Measurements from ENCODE around the gene SDC3.

GRCh38 chr1:30838996-30839395 is 69.6 kb downstream of the SDC3 start:
- TF ChIP-seq POLR2AphosphoS5 (IDR thresholded peaks at IDR 0.05; ENCODE audit: low read depth, low read length) = no peak
- TF ChIP-seq YY1 (IDR thresholded peaks at IDR 0.05; ENCODE audit: low read depth, low read length) = no peak
- no peak for TF ChIP-seq CTCF (IDR thresholded peaks at IDR 0.05; ENCODE audit: control extremely low read depth in 1 of 3, insufficient read depth in 1 of 3, low read depth in 1 of 3, low read length in 3 of 3)
- no peak for TF ChIP-seq EZH2 (IDR thresholded peaks at IDR 0.05; ENCODE audit: low read depth, low read length, severe bottlenecking)
- TF ChIP-seq RBBP5 (IDR thresholded peaks at IDR 0.05; ENCODE audit: borderline replicate concordance, low read depth, low read length) = no peak
- TF ChIP-seq MAX (IDR thresholded peaks at IDR 0.05) = no peak
- no peak for TF ChIP-seq CEBPB (IDR thresholded peaks at IDR 0.05; ENCODE audit: low read depth, low read length)
